ENCODE results near the gene D2HGDH. TPM values are rescaled to one million over a fixed set of nuclear protein-coding genes. Genes with fewer than 3 reads are reported as not detected.
"Not testable (repeated sequence)": the region's sequence is repeated elsewhere in the genome, so short reads cannot be mapped to it uniquely, and the experiment has no call there.

Gene D2HGDH
- total and polyA plus RNA-seq, 9 donors: 9.1 to 30.0 (median 19.7) TPM

GRCh38 chr2:241738040-241738686 is 3.7 kb downstream of the D2HGDH start:
- peaks cover 16% of the 10 kb centered on the region for H3K36me3 ChIP-seq (ENCODE audit: control insufficient read depth, insufficient read depth, low read length)
- peaks cover 10% of the 10 kb centered on the region for H3K4me1 ChIP-seq (ENCODE audit: control insufficient read depth, insufficient read depth, low read length)
- no peak overlapping the region for H3K4me3 ChIP-seq (ENCODE audit: low read length)
- H3K27me3 ChIP-seq (ENCODE audit: control insufficient read depth, insufficient read depth, low read length): no peaks in the 10 kb centered on the region
- no peak for DNase-seq
- H3K27ac ChIP-seq (ENCODE audit: low read length): no peak overlapping the region
- WGBS (ENCODE audit: insufficient coverage): 92% methylated on average over 15 of the region's 17 CpGs
- H3K9me3 ChIP-seq (replicated peaks; ENCODE audit: control insufficient read depth, low read depth, low read length): no peaks in the 10 kb centered on the region

GRCh38 chr2:241739177-241739576 is 4.7 kb downstream of the D2HGDH start:
- WGBS (ENCODE audit: insufficient coverage): 88% methylated on average over 14 of the region's 15 CpGs
- no peaks in the 10 kb centered on the region for H3K27me3 ChIP-seq (ENCODE audit: control insufficient read depth, insufficient read depth, low read length)
- H3K9me3 ChIP-seq (replicated peaks; ENCODE audit: control insufficient read depth, low read depth, low read length): no peaks in the 10 kb centered on the region
- no peak overlapping the region for H3K4me3 ChIP-seq (ENCODE audit: low read length)
- no peak overlapping the region for H3K27ac ChIP-seq (ENCODE audit: low read length)
- H3K36me3 ChIP-seq (ENCODE audit: control insufficient read depth, insufficient read depth, low read length): peaks cover 26% of the 10 kb centered on the region
- DNase-seq: no peak
- H3K4me1 ChIP-seq (ENCODE audit: control insufficient read depth, insufficient read depth, low read length): peaks cover 5% of the 10 kb centered on the region

- Histone ChIP-seq H3K27me3 (ENCODE audit: control insufficient read depth, insufficient read depth, low read length) (no peaks in the 10 kb centered on the region), H3K27ac (ENCODE audit: low read length) (no peak overlapping the region), H3K4me1 (ENCODE audit: control insufficient read depth, insufficient read depth, low read length) (peaks cover 4% of the 10 kb centered on the region), H3K4me3 (ENCODE audit: low read length) (no peak overlapping the region), H3K36me3 (ENCODE audit: control insufficient read depth, insufficient read depth, low read length) (peaks cover 30% of the 10 kb centered on the region), H3K9me3 (replicated peaks; ENCODE audit: control insufficient read depth, low read depth, low read length) (no peaks in the 10 kb centered on the region)
- DNase-seq: no peak
- WGBS (ENCODE audit: insufficient coverage): 92% methylated on average over 12 of the region's 12 CpGs
These were observed 5.2 kb downstream of the D2HGDH start for GRCh38 chr2:241739651-241740050.

GRCh38 chr2:241741016-241741415 is 6.6 kb downstream of the D2HGDH start:
- H3K27ac ChIP-seq (ENCODE audit: low read length): no peak overlapping the region
- no peak overlapping the region for H3K4me3 ChIP-seq (ENCODE audit: low read length)
- WGBS (ENCODE audit: insufficient coverage): 69% methylated on average over 7 of the region's 10 CpGs
- H3K4me1 ChIP-seq (ENCODE audit: control insufficient read depth, insufficient read depth, low read length): no peaks in the 10 kb centered on the region
- peaks cover 41% of the 10 kb centered on the region for H3K36me3 ChIP-seq (ENCODE audit: control insufficient read depth, insufficient read depth, low read length)
- no peak for DNase-seq
- peaks cover 5% of the 10 kb centered on the region for H3K9me3 ChIP-seq (replicated peaks; ENCODE audit: control insufficient read depth, low read depth, low read length)
- H3K27me3 ChIP-seq (ENCODE audit: control insufficient read depth, insufficient read depth, low read length): no peaks in the 10 kb centered on the region

- no peak for DNase-seq
- no peak overlapping the region for H3K4me3 ChIP-seq (ENCODE audit: low read length)
- H3K4me1 ChIP-seq (ENCODE audit: control insufficient read depth, insufficient read depth, low read length): no peaks in the 10 kb centered on the region
- H3K27ac ChIP-seq (ENCODE audit: low read length): no peak overlapping the region
- H3K36me3 ChIP-seq (ENCODE audit: control insufficient read depth, insufficient read depth, low read length): peaks cover 47% of the 10 kb centered on the region
- 92% methylated on average over 21 of the region's 28 CpGs for WGBS (ENCODE audit: insufficient coverage)
- peaks cover 7% of the 10 kb centered on the region for H3K9me3 ChIP-seq (replicated peaks; ENCODE audit: control insufficient read depth, low read depth, low read length)
- H3K27me3 ChIP-seq (ENCODE audit: control insufficient read depth, insufficient read depth, low read length): no peaks in the 10 kb centered on the region
These were observed 8.0 kb downstream of the D2HGDH start for GRCh38 chr2:241742320-241742939.

- peaks cover 51% of the 10 kb centered on the region for H3K36me3 ChIP-seq (ENCODE audit: control insufficient read depth, insufficient read depth, low read length)
- H3K27me3 ChIP-seq (ENCODE audit: control insufficient read depth, insufficient read depth, low read length); H3K27ac ChIP-seq (ENCODE audit: low read length); H3K4me1 ChIP-seq (ENCODE audit: control insufficient read depth, insufficient read depth, low read length); DNase-seq; H3K9me3 ChIP-seq (replicated peaks; ENCODE audit: control insufficient read depth, low read depth, low read length); H3K4me3 ChIP-seq (ENCODE audit: low read length): not testable (repeated sequence)
- WGBS (ENCODE audit: insufficient coverage): 90% methylated on average over 6 of the region's 15 CpGs
These were observed 8.6 kb downstream of the D2HGDH start for GRCh38 chr2:241743008-241743407.

GRCh38 chr2:241743620-241744019 is 9.2 kb downstream of the D2HGDH start:
- Histone ChIP-seq H3K27me3 (ENCODE audit: control insufficient read depth, insufficient read depth, low read length) (no peaks in the 10 kb centered on the region), H3K27ac (ENCODE audit: low read length) (no peak overlapping the region), H3K4me1 (ENCODE audit: control insufficient read depth, insufficient read depth, low read length) (no peaks in the 10 kb centered on the region), H3K9me3 (replicated peaks; ENCODE audit: control insufficient read depth, low read depth, low read length) (peaks cover 7% of the 10 kb centered on the region), H3K36me3 (ENCODE audit: control insufficient read depth, insufficient read depth, low read length) (peaks cover 48% of the 10 kb centered on the region), H3K4me3 (ENCODE audit: low read length) (no peak overlapping the region)
- 93% methylated on average over 15 of the region's 16 CpGs for WGBS (ENCODE audit: insufficient coverage)
- no peak for DNase-seq

- Histone ChIP-seq H3K4me3 (ENCODE audit: low read length) (no peak overlapping the region), H3K27ac (ENCODE audit: low read length) (no peak overlapping the region), H3K36me3 (ENCODE audit: control insufficient read depth, insufficient read depth, low read length) (peaks cover 48% of the 10 kb centered on the region), H3K9me3 (replicated peaks; ENCODE audit: control insufficient read depth, low read depth, low read length) (peaks cover 7% of the 10 kb centered on the region), H3K27me3 (ENCODE audit: control insufficient read depth, insufficient read depth, low read length) (no peaks in the 10 kb centered on the region), H3K4me1 (ENCODE audit: control insufficient read depth, insufficient read depth, low read length) (no peaks in the 10 kb centered on the region)
- WGBS (ENCODE audit: insufficient coverage): 90% methylated on average over 21 of the region's 24 CpGs
- no peak for DNase-seq
These were observed 9.8 kb downstream of the D2HGDH start for GRCh38 chr2:241744028-241744754.

GRCh38 chr2:241745276-241745675 is 10.8 kb downstream of the D2HGDH start:
- WGBS (ENCODE audit: insufficient coverage): 98% methylated on average over 6 of the region's 13 CpGs
- peaks cover 7% of the 10 kb centered on the region for H3K9me3 ChIP-seq (replicated peaks; ENCODE audit: control insufficient read depth, low read depth, low read length)
- H3K4me3 ChIP-seq (ENCODE audit: low read length): no peak overlapping the region
- no peak for DNase-seq
- H3K27ac ChIP-seq (ENCODE audit: low read length): no peak overlapping the region
- H3K4me1 ChIP-seq (ENCODE audit: control insufficient read depth, insufficient read depth, low read length): no peaks in the 10 kb centered on the region
- no peaks in the 10 kb centered on the region for H3K27me3 ChIP-seq (ENCODE audit: control insufficient read depth, insufficient read depth, low read length)
- peaks cover 56% of the 10 kb centered on the region for H3K36me3 ChIP-seq (ENCODE audit: control insufficient read depth, insufficient read depth, low read length)

- 93% methylated on average over 2 of the region's 4 CpGs for WGBS (ENCODE audit: insufficient coverage)
These were observed 11.7 kb downstream of the D2HGDH start for GRCh38 chr2:241746084-241746483.

More at GRCh38 chr2:241746084-241746483, 11.7 kb downstream of the D2HGDH start:
- no peaks in the 10 kb centered on the region for H3K27me3 ChIP-seq (ENCODE audit: control insufficient read depth, insufficient read depth, low read length)
- H3K4me3 ChIP-seq (ENCODE audit: low read length): no peak overlapping the region
- peaks cover 7% of the 10 kb centered on the region for H3K9me3 ChIP-seq (replicated peaks; ENCODE audit: control insufficient read depth, low read depth, low read length)
- peaks cover 59% of the 10 kb centered on the region for H3K36me3 ChIP-seq (ENCODE audit: control insufficient read depth, insufficient read depth, low read length)
- H3K4me1 ChIP-seq (ENCODE audit: control insufficient read depth, insufficient read depth, low read length): no peaks in the 10 kb centered on the region
- DNase-seq: no peak
- H3K27ac ChIP-seq (ENCODE audit: low read length): no peak overlapping the region
